Activated CD8-positive, alpha-beta T cell treated with anti-CD3 and anti-CD28 coated beads, Interleukin-2, amount 10 ng/mL, durations not matched to agents 7 days and 5 days (primary cell): ENCODE results near the gene PARP2. TPM values are rescaled to one million over a fixed set of nuclear protein-coding genes. Genes with fewer than 3 reads are reported as not detected.
"Not testable (repeated sequence)": the region's sequence is repeated elsewhere in the genome, so short reads cannot be mapped to it uniquely, and the experiment has no call there.

Experiments
- ATAC-seq: fragments of 150-1000 bp; cut with Tn5 transposase; one replicate; pipeline ENCODE4 v1.10.0; 2021; ENCODE audit warnings: moderate library complexity
- CTCF ChIA-PET: fragments of 350-600 bp; sonication (Branson Sonifier 250); formaldehyde crosslinking; loops from one replicate; lab custom pipeline; 2021; ENCODE audit warnings: antibody characterized with exemption; lab: Charles Lee
- POLR2A ChIA-PET: fragments of 350-600 bp; sonication (Branson Sonifier 250); formaldehyde crosslinking; loops from one replicate; lab custom pipeline; 2021; ENCODE audit warnings: antibody characterized with exemption; lab: Charles Lee
- DNase-seq: peaks from one replicate; pipeline ENCODE4 v3.0.0-alpha.2; 2020
- H3K27ac Mint-ChIP-seq: one replicate; pipeline ENCODE4 v1.8.0; 2021; ENCODE audit warnings: mild to moderate bottlenecking, mixed read lengths
- H3K27me3 Mint-ChIP-seq: one replicate; pipeline ENCODE4 v1.8.0; 2021; ENCODE audit warnings: low read depth, mixed read lengths
- H3K36me3 Mint-ChIP-seq: one replicate; pipeline ENCODE4 v1.8.0; 2021; ENCODE audit warnings: low read depth, mixed read lengths
- H3K4me1 Mint-ChIP-seq: one replicate; pipeline ENCODE4 v1.8.0; 2021; ENCODE audit warnings: low read depth, mixed read lengths
- H3K4me3 Mint-ChIP-seq: one replicate; pipeline ENCODE4 v1.8.0; 2021; ENCODE audit warnings: mild to moderate bottlenecking, mixed read lengths
- H3K9me3 Mint-ChIP-seq: one replicate; pipeline ENCODE4 v1.8.0; 2022; ENCODE audit warnings: mixed read lengths; ENCODE audit not compliant: insufficient read depth
- total RNA-seq, 2 experiments: library from RNA; stranded (reverse); gene quantifications; one replicate each; pipeline ENCODE4 v1.2.3, GENCODE V29; 2021

The PARP2 gene
- total RNA-seq, 2 experiments from 2014 or later, result 29.7 to 32.3 TPM

DNA sequence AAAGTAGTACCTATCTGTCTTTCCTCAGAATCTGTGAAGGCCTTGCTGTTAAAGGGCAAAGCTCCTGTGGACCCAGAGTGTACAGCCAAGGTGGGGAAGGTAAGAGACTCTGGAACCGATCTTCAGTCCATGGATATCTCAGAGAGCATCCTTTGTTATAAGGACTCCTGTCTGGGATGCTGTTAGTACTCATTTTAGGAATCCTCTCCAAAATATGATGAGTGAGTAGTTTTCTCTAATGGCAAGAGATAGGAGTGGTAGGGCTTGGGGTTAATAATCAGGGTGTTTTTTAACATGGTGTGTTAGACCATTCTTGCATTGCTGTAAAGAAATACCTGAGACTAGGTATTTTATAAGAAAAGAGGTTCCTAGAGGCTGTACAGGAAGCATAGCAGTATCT lies 1.9 kb downstream of the PARP2 start:
- Mint-ChIP-seq H3K4me1 (peaks cover 24% of the 10 kb centered on the region), H3K36me3 (peaks cover 44% of the 10 kb centered on the region), H3K9me3 (no peaks in the 10 kb centered on the region), H3K4me3 (no peak overlapping the region), H3K27me3 (no peaks in the 10 kb centered on the region), H3K27ac (no peak overlapping the region)
- CTCF ChIA-PET, result interaction anchor here (8.4 kb wide), 1 partner anchor 18 kb away, joined by 120 read pairs; no protein-coding TSS in a partner anchor
- DNase-seq (no peak), ATAC-seq (no peak)
- POLR2A ChIA-PET, result no interaction called here

DNA sequence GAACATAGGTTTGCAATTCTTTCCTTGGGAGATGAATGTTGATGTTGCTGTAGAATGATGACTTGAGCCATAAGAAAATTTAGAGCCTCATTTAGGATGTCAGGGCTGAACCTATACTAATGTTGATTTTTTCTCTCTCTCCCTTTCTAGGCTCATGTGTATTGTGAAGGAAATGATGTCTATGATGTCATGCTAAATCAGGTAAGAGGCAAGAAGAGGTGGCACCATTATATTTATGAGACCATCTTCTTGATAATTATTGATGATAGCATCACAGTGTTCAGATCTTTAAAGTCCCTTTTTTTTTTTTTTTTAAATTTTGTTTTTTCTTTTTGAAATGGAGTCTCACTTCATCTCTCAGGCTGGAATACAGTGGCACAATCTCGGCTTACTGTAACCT lies 3.3 kb downstream of the PARP2 start:
- DNase-seq (no peak), ATAC-seq (no peak)
- peaks cover 50% of the 10 kb centered on the region for H3K36me3 Mint-ChIP-seq
- POLR2A ChIA-PET, result no interaction called here
- no peaks in the 10 kb centered on the region for H3K9me3 Mint-ChIP-seq
- H3K27ac Mint-ChIP-seq, result no peak overlapping the region
- H3K4me3 Mint-ChIP-seq, result no peak overlapping the region
- H3K4me1 Mint-ChIP-seq, result peaks cover 24% of the 10 kb centered on the region
- CTCF ChIA-PET, result no interaction called here
- H3K27me3 Mint-ChIP-seq, result no peaks in the 10 kb centered on the region

DNA sequence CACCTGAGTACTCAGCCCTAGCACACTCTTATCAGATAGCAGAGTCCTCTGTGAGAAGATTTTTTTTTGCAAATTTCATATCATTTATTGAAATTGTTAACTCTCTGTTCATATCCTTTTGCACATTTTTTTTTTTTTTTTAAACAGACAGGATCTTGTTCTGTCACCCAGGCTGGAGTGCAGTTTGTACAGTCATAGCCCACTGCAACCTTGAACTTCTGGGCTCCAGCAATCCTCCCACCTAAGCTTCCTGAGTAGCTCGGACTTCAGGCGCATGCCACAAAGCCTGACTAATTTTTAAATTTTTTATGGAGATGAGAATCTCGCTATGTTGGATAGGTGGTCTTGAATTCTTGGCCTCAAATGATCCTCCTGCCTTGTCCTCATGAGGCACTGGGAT lies 4.3 kb downstream of the PARP2 start:
- DNase-seq (no peak), ATAC-seq (no peak)
- H3K4me1 Mint-ChIP-seq, result peaks cover 20% of the 10 kb centered on the region
- POLR2A ChIA-PET, result no interaction called here
- no peak overlapping the region for H3K4me3 Mint-ChIP-seq
- H3K36me3 Mint-ChIP-seq, result peaks cover 58% of the 10 kb centered on the region
- H3K9me3 Mint-ChIP-seq, result no peaks in the 10 kb centered on the region
- no peak overlapping the region for H3K27ac Mint-ChIP-seq
- H3K27me3 Mint-ChIP-seq, result no peaks in the 10 kb centered on the region
- CTCF ChIA-PET, result no interaction called here

- ATAC-seq, result no peak
- ChIA-PET CTCF (interaction anchor here (1.4 to 2.4 kb wide), 3 partner anchors 8 to 260 kb away, joined by 3 to 13 read pairs (median 5); no protein-coding TSS in a partner anchor), POLR2A (interaction anchor here (0.7 kb wide), 1 partner anchor 9 kb away, joined by 3 read pairs; no protein-coding TSS in a partner anchor)
- Mint-ChIP-seq H3K9me3 (no peaks in the 10 kb centered on the region), H3K36me3 (peaks cover 63% of the 10 kb centered on the region), H3K4me1 (peaks cover 8% of the 10 kb centered on the region), H3K4me3 (no peak overlapping the region), H3K27ac (peak overlapping the region; percentile 48), H3K27me3 (no peaks in the 10 kb centered on the region)
- DNase-seq, result no peak
Observed at GRCh38 chr14:20350282-20350681, 6.8 kb downstream of the PARP2 start.

DNA sequence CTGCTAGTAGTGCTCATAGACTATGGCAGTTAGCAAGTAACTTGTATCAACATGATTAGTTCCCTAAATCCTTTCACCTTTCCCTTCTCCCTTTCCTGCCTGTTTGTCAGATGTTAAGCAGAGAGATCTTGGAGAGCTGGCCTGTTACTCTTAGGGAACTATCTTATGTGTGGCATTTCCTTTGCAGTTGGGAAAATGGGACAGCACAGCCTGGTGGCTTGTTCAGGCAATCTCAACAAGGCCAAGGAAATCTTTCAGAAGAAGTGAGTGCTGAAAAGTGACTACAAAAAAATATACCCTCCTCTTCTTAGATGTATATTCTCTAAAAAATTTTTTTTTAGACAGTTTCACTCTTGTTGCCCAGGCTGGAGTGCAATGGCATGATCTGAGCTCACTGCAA lies 7.4 kb downstream of the PARP2 start:
- POLR2A ChIA-PET, result no interaction called here
- Mint-ChIP-seq H3K9me3 (no peaks in the 10 kb centered on the region), H3K4me3 (no peak overlapping the region), H3K27ac (no peak overlapping the region), H3K4me1 (peaks cover 4% of the 10 kb centered on the region), H3K36me3 (peaks cover 62% of the 10 kb centered on the region), H3K27me3 (no peaks in the 10 kb centered on the region)
- ATAC-seq (no peak), DNase-seq (no peak)
- CTCF ChIA-PET, result interaction anchor here (1.4 to 2.4 kb wide), 3 partner anchors 9 to 259 kb away, joined by 3 to 13 read pairs (median 5); no protein-coding TSS in a partner anchor

- Mint-ChIP-seq H3K4me3 (no peak overlapping the region), H3K27ac (no peak overlapping the region), H3K4me1 (no peaks in the 10 kb centered on the region), H3K36me3 (peaks cover 70% of the 10 kb centered on the region), H3K9me3 (no peaks in the 10 kb centered on the region), H3K27me3 (no peaks in the 10 kb centered on the region)
- ATAC-seq (no peak), DNase-seq (no peak)
- CTCF ChIA-PET, result interaction anchor here (1.4 to 4.0 kb wide), 4 partner anchors 13 to 59 kb away, joined by 4 to 20 read pairs (median 6); partner anchors contain the start of gene PARP2
- POLR2A ChIA-PET, result interaction anchor here (1.7 kb wide), 1 partner anchor 13 kb away, joined by 7 read pairs; the partner anchor contains the start of gene PARP2
Observed at GRCh38 chr14:20356422-20356821, 13.0 kb downstream of the PARP2 start.

DNA sequence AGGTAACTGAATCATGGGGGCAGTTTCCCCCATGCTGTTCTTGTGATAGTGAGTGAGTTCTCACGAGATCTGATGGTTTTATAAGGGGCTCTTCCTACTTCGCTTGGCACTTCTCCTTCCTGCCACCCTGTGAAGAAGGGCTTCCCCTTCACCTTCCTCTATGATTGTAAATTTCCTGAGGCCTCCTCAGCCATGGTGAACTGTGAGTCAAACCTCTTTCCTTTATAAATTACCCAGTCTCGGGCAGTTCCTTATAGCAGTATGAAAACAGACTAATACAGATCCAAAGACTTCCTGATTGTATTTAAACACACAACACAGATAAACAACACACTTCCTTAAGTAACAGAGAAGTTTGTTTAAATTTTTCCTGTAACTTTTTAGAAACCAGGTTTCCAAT lies 15.0 kb downstream of the PARP2 start:
- H3K9me3 Mint-ChIP-seq, POLR2A ChIA-PET, H3K4me1 Mint-ChIP-seq, H3K4me3 Mint-ChIP-seq, H3K27me3 Mint-ChIP-seq, ATAC-seq, CTCF ChIA-PET, DNase-seq, H3K27ac Mint-ChIP-seq: not testable (repeated sequence)
- H3K36me3 Mint-ChIP-seq, result peaks cover 66% of the 10 kb centered on the region

GRCh38 chr14:20365928-20366327 lies 22.5 kb downstream of the PARP2 start:
- Mint-ChIP-seq H3K36me3 (peaks cover 46% of the 10 kb centered on the region), H3K4me3 (no peak overlapping the region), H3K27me3 (no peaks in the 10 kb centered on the region), H3K27ac (no peak overlapping the region), H3K9me3 (no peaks in the 10 kb centered on the region), H3K4me1 (no peaks in the 10 kb centered on the region)
- ChIA-PET CTCF (no interaction called here), POLR2A (no interaction called here)
- ATAC-seq (no peak), DNase-seq (no peak)

DNA sequence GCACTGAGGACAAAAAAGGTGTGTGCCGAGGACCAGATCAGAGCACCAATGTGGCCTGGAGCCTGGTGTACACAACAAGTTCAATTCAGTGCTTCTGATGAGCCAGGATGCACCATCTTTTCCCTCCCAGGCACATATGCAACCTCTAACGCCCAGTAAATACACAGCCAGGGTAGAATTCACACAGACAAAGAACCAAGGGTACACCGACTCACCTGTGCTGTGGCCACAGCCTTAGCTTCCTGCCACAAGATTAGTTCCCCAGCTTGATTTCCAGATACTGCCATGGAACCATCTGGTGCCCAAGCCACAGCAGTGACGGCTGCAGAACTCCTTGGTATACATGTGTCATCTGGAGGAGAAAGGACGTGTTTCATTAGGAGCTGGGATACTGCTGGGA lies 29.4 kb downstream of the PARP2 start:
- no peaks in the 10 kb centered on the region for H3K4me1 Mint-ChIP-seq
- ChIA-PET POLR2A (interaction anchor here (1.0 kb wide), 1 partner anchor 97 kb away, joined by 3 read pairs; no protein-coding TSS in a partner anchor), CTCF (no interaction called here)
- H3K4me3 Mint-ChIP-seq, result no peak overlapping the region
- no peaks in the 10 kb centered on the region for H3K9me3 Mint-ChIP-seq
- DNase-seq (no peak), ATAC-seq (no peak)
- H3K27me3 Mint-ChIP-seq, result no peaks in the 10 kb centered on the region
- no peak overlapping the region for H3K27ac Mint-ChIP-seq
- H3K36me3 Mint-ChIP-seq, result peaks cover 68% of the 10 kb centered on the region

DNA sequence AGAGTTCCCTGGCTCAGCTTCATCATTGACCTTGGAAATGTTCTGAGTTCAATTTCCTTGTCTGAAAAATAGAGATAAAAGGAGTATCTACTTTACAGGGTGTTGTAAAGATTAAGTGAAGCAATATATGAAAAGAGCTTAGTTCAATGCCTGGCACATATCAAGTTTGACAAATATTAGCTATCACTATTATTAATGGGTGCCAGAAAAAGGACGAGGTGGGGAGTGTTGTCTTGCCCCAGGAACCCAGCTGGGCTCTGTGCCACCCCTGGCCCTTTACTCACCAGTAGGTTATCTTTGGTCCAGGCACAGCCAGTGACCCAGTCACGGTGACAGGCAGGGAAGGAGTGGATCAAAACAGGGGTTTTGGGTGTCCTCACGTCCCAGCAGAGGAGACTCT lies 32.0 kb downstream of the PARP2 start:
- DNase-seq (no peak), ATAC-seq (no peak)
- H3K9me3 Mint-ChIP-seq, result no peaks in the 10 kb centered on the region
- no peaks in the 10 kb centered on the region for H3K4me1 Mint-ChIP-seq
- POLR2A ChIA-PET, result no interaction called here
- H3K27me3 Mint-ChIP-seq, result no peaks in the 10 kb centered on the region
- no peak overlapping the region for H3K27ac Mint-ChIP-seq
- CTCF ChIA-PET, result interaction anchor here (0.8 kb wide), 1 partner anchor 9 kb away, joined by 3 read pairs; no protein-coding TSS in a partner anchor
- H3K36me3 Mint-ChIP-seq, result peaks cover 64% of the 10 kb centered on the region
- no peak overlapping the region for H3K4me3 Mint-ChIP-seq

DNA sequence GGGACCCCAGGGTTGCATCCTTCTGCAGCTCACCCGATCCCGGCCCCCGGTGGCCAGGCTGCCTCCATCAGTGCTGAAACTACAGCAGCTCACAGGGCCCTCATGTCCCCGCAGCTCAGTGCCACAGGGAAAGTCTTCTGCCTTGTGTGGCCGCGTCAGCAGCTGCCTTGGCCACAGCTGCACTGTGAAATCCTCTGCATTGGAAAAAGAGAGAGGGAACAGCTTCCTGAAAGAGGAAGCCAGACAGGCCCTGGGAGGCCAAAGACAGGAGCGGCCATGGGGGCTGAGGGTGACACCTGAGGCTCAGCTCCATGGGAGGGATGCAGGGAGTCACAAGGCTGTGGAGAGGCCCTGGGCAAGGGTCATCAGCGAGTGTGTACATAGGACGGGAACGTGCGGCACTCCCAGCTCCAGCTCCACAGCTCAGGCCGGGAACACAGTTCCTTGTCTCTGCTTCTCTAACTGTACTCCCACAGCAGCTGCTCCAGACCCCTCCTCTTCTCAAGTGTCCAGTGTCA lies 32.7 kb downstream of the PARP2 start:
- no peaks in the 10 kb centered on the region for H3K9me3 Mint-ChIP-seq
- no peaks in the 10 kb centered on the region for H3K27me3 Mint-ChIP-seq
- peaks cover 65% of the 10 kb centered on the region for H3K36me3 Mint-ChIP-seq
- H3K27ac Mint-ChIP-seq, result no peak overlapping the region
- ChIA-PET POLR2A (no interaction called here), CTCF (interaction anchor here (0.8 kb wide), 1 partner anchor 9 kb away, joined by 3 read pairs; no protein-coding TSS in a partner anchor)
- ATAC-seq (no peak), DNase-seq (no peak)
- no peaks in the 10 kb centered on the region for H3K4me1 Mint-ChIP-seq
- no peak overlapping the region for H3K4me3 Mint-ChIP-seq

DNA sequence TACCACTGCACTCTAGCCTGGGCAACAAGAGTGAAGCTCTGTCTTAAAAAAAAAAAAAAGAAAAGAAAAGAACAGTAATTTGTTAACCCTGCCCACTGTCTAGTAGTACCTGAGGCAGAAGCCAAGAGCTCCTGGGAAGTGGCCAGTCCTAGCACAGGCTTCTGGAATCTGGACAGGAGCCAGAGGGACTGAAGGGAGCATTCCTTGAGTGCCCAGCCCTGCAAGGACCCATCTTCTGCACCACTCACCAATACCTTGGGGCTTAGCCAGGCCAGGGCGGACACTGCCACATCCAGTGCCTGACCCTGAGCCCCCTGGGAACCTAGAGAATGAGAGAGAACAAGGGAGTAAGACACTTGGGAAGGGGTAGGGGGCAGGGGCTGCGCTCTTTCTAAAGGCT lies 33.7 kb downstream of the PARP2 start:
- no peak for ATAC-seq
- Mint-ChIP-seq H3K36me3 (peaks cover 61% of the 10 kb centered on the region), H3K4me1 (no peaks in the 10 kb centered on the region), H3K4me3 (no peak overlapping the region), H3K27me3 (no peaks in the 10 kb centered on the region), H3K9me3 (no peaks in the 10 kb centered on the region), H3K27ac (no peak overlapping the region)
- ChIA-PET POLR2A (no interaction called here), CTCF (no interaction called here)
- no peak for DNase-seq
